OCI-LY3 (cell line): ENCODE results near the gene PTPRQ.
"Not testable (repeated sequence)": the region's sequence is repeated elsewhere in the genome, so short reads cannot be mapped to it uniquely, and the experiment has no call there.

Experiments
- H2AFZ ChIP-seq: fragments of 200-600, 300-600 bp; shearing (Covaris generic); 2 replicates; pipeline ENCODE4 v1.6.0; 2014; ENCODE audit warnings: antibody characterized with exemption, low read depth, low read length
- H3K27ac ChIP-seq: fragments of 200-600, 300-600 bp; sonication (generic); 2 replicates; pipeline ENCODE4 v1.5.1; 2014; ENCODE audit warnings: mild to moderate bottlenecking, low read length, moderate library complexity, mixed read lengths
- H3K27me3 ChIP-seq: fragments of 200-600, 300-600 bp; sonication (generic); 2 replicates; pipeline ENCODE4 v1.6.1; 2014; ENCODE audit warnings: low read depth, low read length, mixed read lengths
- H3K36me3 ChIP-seq: fragments of 200-600, 300-600 bp; sonication (generic); replicated peaks from 2 replicates; pipeline ENCODE3; 2014; ENCODE audit warnings: low read depth, low read length, mixed read lengths
- H3K4me1 ChIP-seq: fragments of 300-600, 200-600 bp; sonication (generic); 2 replicates; pipeline ENCODE4 v1.6.1; 2014; ENCODE audit warnings: low read length, mixed read lengths
- H3K4me2 ChIP-seq: fragments of 200-600, 300-600 bp; sonication (generic); 2 replicates; pipeline ENCODE4 v1.6.1; 2014; ENCODE audit warnings: low read length, mixed read lengths
- H3K4me3 ChIP-seq: fragments of 300-600, 200-600 bp; sonication (generic); 2 replicates; pipeline ENCODE4 v1.5.1; 2014; ENCODE audit warnings: antibody characterized with exemption, mild to moderate bottlenecking, low read length, moderate library complexity
- H3K79me2 ChIP-seq: fragments of 300-600, 200-600 bp; shearing (Covaris generic); 2 replicates; pipeline ENCODE4 v1.6.1; 2014; ENCODE audit warnings: mild to moderate bottlenecking, low read length, mixed read lengths
- H3K9ac ChIP-seq: fragments of 300-600, 200-600 bp; shearing (Covaris generic); 2 replicates; pipeline ENCODE4 v1.6.0; 2014; ENCODE audit warnings: mild to moderate bottlenecking, low read length, moderate library complexity
- H3K9me3 ChIP-seq: fragments of 200-600, 300-600 bp; shearing (Covaris generic); 2 replicates; pipeline ENCODE4 v1.6.1; 2014; ENCODE audit warnings: low read length, mixed read lengths; ENCODE audit not compliant: insufficient read depth
- H4K20me1 ChIP-seq: fragments of 200-600, 300-600 bp; sonication (generic); 2 replicates; pipeline ENCODE4 v1.6.1; 2016; ENCODE audit warnings: low read length, mixed read lengths; ENCODE audit not compliant: insufficient read depth
- EZH2phosphoT487 ChIP-seq: fragments of 200-600 bp; shearing (Covaris generic); IDR thresholded peaks from 2 replicates; pipeline ENCODE4 v1.6.1; 2018; ENCODE audit warnings: antibody characterized with exemption, mixed run types, low read depth
- TF ChIP-seq, protein P1 (sequence below): fragments of 200-600, 300-600 bp; sonication (generic); IDR thresholded peaks from 2 replicates; pipeline ENCODE4 v1.5.1; 2014; ENCODE audit warnings: antibody characterized with exemption, low read length, low read depth

Gene PTPRQ

GRCh38 chr12:80445083-80445793 is 1.2 kb downstream of the PTPRQ start:
- H3K4me2 ChIP-seq = no peak overlapping the region
- H3K27me3 ChIP-seq = no peaks in the 10 kb centered on the region
- H3K4me1 ChIP-seq = no peaks in the 10 kb centered on the region
- H3K27ac ChIP-seq = no peak overlapping the region
- H3K9me3 ChIP-seq = no peaks in the 10 kb centered on the region
- H3K4me3 ChIP-seq = no peak overlapping the region
- no peaks in the 10 kb centered on the region for H3K79me2 ChIP-seq
- no peak overlapping the region for H3K9ac ChIP-seq
- no peak overlapping the region for H2AFZ ChIP-seq
- TF ChIP-seq, protein P1, sequence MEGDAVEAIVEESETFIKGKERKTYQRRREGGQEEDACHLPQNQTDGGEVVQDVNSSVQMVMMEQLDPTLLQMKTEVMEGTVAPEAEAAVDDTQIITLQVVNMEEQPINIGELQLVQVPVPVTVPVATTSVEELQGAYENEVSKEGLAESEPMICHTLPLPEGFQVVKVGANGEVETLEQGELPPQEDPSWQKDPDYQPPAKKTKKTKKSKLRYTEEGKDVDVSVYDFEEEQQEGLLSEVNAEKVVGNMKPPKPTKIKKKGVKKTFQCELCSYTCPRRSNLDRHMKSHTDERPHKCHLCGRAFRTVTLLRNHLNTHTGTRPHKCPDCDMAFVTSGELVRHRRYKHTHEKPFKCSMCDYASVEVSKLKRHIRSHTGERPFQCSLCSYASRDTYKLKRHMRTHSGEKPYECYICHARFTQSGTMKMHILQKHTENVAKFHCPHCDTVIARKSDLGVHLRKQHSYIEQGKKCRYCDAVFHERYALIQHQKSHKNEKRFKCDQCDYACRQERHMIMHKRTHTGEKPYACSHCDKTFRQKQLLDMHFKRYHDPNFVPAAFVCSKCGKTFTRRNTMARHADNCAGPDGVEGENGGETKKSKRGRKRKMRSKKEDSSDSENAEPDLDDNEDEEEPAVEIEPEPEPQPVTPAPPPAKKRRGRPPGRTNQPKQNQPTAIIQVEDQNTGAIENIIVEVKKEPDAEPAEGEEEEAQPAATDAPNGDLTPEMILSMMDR = no peak
- TF ChIP-seq EZH2phosphoT487 = no peak
- no peaks in the 10 kb centered on the region for H4K20me1 ChIP-seq
- H3K36me3 ChIP-seq = no peaks in the 10 kb centered on the region

- H3K4me2 ChIP-seq = no peak overlapping the region
Observed at GRCh38 chr12:80456513-80456912, 12.5 kb downstream of the PTPRQ start.

DNA sequence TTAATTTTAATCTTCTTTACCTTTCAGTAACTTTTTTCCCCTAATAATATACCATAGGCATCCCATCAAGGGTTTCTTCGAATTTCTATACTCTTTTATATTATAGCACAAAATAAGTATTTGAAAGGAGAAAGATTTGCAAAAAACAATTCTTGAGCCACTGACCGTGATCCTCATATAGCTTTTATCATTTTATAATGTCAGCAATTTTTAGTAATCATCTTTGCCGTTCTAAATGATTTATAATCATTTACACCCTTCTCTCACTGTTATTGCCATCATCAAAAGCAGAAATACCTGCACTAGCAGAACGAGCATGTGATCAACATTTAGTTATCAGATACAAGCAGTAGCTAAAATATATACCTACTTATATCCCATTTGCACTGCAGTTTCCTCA is 16.9 kb downstream of the PTPRQ start:
- H2AFZ ChIP-seq = no peak overlapping the region
- H3K36me3 ChIP-seq = no peaks in the 10 kb centered on the region
- no peak overlapping the region for H3K4me3 ChIP-seq
- TF ChIP-seq, protein P1 = no peak
- TF ChIP-seq EZH2phosphoT487 = no peak
- no peaks in the 10 kb centered on the region for H3K9me3 ChIP-seq
- H3K9ac ChIP-seq = no peak overlapping the region
- H3K4me1 ChIP-seq = no peaks in the 10 kb centered on the region
- H3K27ac ChIP-seq = no peak overlapping the region
- no peaks in the 10 kb centered on the region for H3K27me3 ChIP-seq
- H3K4me2 ChIP-seq = no peak overlapping the region
- H4K20me1 ChIP-seq = no peaks in the 10 kb centered on the region
- H3K79me2 ChIP-seq = no peaks in the 10 kb centered on the region

More at GRCh38 chr12:80456513-80456912, 12.5 kb downstream of the PTPRQ start:
- Histone ChIP-seq H4K20me1 (no peaks in the 10 kb centered on the region), H3K4me1 (no peaks in the 10 kb centered on the region), H2AFZ (no peak overlapping the region), H3K36me3 (no peaks in the 10 kb centered on the region), H3K27me3 (no peaks in the 10 kb centered on the region), H3K27ac (no peak overlapping the region), H3K4me3 (no peak overlapping the region), H3K79me2 (no peaks in the 10 kb centered on the region), H3K9ac (no peak overlapping the region), H3K9me3 (no peaks in the 10 kb centered on the region)
- no peak for TF ChIP-seq EZH2phosphoT487
- TF ChIP-seq, protein P1 = no peak

DNA sequence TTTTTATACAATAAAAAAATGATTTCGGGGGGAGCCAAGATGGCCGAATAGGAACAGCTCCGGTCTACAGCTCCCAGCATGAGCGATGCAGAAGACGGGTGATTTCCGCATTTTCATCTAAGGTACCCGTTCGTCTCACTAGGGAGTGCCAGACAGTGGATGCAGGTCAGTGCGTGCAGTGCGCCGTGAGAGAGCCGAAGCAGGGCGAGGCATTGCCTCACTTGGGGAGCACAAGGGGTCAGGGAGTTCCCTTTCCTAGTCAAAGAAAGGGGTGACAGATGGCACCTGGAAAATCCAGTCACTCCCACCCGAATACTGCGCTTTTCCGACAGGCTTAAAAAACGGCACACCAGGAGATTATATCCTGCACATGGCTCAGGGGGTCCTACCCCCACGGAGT is 17.8 kb downstream of the PTPRQ start:
- H3K4me3 ChIP-seq, H3K4me2 ChIP-seq, H3K27ac ChIP-seq, H3K9me3 ChIP-seq, H4K20me1 ChIP-seq, H3K27me3 ChIP-seq, H3K79me2 ChIP-seq, H3K9ac ChIP-seq, H2AFZ ChIP-seq, H3K36me3 ChIP-seq, H3K4me1 ChIP-seq: not testable (repeated sequence)
